Measurements from ENCODE around the gene TTC34. TPM values are rescaled to one million over a fixed set of nuclear protein-coding genes. Genes with fewer than 3 reads are reported as not detected.
"Not testable (repeated sequence)": the region's sequence is repeated elsewhere in the genome, so short reads cannot be mapped to it uniquely, and the experiment has no call there.

TTC34 gene
- total RNA-seq, 6 experiments from 2014 or later, result 0.11 to 0.19 (median 0.16) TPM

DNA sequence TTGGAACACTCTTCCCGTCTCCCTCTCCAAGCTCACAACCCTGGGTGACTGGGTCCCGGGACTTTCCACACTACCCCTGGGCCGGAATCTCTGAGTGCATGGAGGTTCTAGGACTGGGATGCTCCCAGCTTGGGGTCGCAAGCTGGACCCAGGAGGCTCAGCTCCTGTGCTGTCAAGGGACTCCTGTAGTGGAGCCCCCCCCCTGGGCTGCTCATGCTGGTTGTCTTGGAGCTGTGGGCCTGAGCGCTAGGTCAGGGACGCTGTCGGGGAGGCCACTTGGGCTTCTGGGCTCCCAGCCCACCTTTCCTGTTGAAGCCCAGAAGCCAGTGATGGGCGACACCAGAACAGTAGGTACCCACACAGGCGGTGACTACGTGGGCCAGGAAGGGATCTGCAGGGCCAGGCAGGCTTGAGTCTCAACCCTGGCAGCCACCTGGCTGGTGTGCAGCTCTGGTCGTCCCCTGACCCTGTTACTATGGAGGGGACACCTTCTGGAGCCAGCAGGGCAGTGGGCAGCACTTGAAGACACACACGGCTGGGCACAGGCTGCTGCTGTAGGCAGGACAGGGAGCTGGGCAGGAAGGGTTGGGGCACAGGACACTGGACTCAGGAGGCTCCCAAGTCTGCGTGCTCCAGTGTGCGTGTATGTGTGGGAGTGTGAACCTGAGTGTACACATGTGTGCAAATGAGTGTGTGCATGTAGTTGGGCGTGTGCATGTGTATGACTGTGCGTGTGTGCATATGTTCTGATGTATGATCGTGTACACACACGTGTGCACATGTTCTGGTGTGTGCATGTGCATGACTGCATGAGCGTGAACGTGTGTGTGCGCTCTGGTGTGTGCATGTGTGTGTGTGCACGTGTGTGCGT lies 171.6 kb downstream of the TTC34 start:
- Mint-ChIP-seq H3K36me3 (ENCODE audit: low read depth) (peaks cover 10% of the 10 kb centered on the region; the same call in 1 of the 2 replicates), H3K27ac (no peak overlapping the region), H3K4me1 (ENCODE audit: low read depth) (no peaks in the 10 kb centered on the region), H3K9me3 (peaks cover 19% of the 10 kb centered on the region), H3K4me3 (no peak overlapping the region), H3K27me3 (ENCODE audit: insufficient read depth) (peaks cover 18% of the 10 kb centered on the region)
- TF ChIP-seq, protein P1, sequence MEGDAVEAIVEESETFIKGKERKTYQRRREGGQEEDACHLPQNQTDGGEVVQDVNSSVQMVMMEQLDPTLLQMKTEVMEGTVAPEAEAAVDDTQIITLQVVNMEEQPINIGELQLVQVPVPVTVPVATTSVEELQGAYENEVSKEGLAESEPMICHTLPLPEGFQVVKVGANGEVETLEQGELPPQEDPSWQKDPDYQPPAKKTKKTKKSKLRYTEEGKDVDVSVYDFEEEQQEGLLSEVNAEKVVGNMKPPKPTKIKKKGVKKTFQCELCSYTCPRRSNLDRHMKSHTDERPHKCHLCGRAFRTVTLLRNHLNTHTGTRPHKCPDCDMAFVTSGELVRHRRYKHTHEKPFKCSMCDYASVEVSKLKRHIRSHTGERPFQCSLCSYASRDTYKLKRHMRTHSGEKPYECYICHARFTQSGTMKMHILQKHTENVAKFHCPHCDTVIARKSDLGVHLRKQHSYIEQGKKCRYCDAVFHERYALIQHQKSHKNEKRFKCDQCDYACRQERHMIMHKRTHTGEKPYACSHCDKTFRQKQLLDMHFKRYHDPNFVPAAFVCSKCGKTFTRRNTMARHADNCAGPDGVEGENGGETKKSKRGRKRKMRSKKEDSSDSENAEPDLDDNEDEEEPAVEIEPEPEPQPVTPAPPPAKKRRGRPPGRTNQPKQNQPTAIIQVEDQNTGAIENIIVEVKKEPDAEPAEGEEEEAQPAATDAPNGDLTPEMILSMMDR (IDR thresholded peaks at IDR 0.05), result no peak
- DNase-seq, result no peak

DNA sequence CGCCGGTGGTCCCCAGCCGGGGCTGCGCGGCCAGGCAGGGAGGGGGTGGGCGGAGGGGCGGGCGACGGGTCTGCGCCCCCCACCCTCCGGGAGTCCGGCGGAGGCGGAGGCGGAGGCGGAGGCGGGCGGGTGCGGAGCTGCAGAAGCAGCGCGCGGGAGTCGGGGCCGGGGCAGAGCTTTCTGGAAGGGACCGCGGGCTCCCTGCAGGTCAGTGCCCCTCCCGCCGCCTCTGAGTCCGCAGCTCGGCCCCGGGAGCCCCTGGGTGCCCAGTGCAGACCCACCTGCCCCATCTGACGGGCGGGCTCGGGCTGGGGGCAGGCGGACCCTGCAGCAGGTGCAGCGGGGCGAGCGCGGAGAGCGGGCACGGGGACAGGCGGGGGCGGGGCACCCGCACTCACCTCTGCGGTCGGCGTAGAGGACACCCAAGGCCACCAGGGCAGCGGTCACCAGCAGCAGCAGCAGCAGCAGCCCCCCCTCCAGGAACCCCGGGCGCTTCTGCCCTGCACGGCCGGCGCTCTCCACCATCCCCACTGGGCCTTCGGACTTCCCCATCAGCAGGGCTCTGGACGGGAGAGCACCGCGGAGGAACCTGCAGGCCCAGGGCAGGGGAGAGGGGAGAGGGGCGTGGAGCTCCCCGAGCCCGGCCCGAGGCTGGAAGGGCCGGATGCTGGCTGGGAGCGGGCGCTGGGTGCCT lies 172.4 kb downstream of the TTC34 start:
- H3K4me3 Mint-ChIP-seq, result no peak overlapping the region
- DNase-seq, result no peak
- peaks cover 10% of the 10 kb centered on the region; the same call in 1 of the 2 replicates for H3K36me3 Mint-ChIP-seq (ENCODE audit: low read depth)
- peaks cover 19% of the 10 kb centered on the region for H3K9me3 Mint-ChIP-seq
- peaks cover 23% of the 10 kb centered on the region for H3K27me3 Mint-ChIP-seq (ENCODE audit: insufficient read depth)
- H3K4me1 Mint-ChIP-seq (ENCODE audit: low read depth), result no peaks in the 10 kb centered on the region
- TF ChIP-seq, protein P1 (IDR thresholded peaks at IDR 0.05), result no peak
- H3K27ac Mint-ChIP-seq, result no peak overlapping the region

DNA sequence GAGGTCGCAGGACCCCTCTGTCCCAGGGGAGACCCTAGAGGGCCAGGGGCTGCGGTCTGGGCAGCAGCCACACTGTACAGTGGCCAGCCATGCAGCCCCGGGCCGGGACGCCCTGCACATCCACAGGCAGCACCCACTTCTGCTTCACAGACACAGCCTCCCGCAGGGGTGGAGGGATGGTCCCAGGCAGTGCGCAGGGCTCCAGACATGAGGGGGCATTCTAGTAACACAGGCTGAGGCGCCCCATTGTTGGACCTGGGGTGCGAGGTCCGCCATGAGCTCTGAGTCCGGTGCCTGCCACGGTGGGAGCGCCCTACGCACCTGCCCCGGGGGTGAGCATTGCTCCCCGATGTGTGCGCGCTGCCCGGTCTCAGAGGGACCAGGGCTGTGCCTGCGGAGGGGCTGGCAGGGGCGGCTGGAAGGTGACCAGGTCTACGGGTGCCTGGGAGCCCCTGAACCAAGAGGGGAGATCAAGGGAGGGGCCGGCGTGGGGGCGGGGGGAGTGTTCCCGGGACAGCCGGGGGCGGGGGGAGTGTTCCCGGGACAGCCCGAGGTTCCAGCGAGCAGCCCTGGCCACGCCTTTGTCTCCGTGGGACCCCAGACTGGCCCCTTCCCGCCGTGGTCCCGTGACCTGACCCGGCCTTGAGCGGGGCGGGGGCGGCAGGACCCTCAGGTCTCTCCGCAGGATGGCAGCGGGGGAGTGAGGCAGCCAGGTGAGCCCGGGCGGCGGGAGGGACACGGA lies 173.1 kb downstream of the TTC34 start:
- TF ChIP-seq, protein P1 (IDR thresholded peaks at IDR 0.05), result no peak
- no peaks in the 10 kb centered on the region for H3K4me1 Mint-ChIP-seq (ENCODE audit: low read depth)
- peaks cover 19% of the 10 kb centered on the region for H3K9me3 Mint-ChIP-seq
- peaks cover 10% of the 10 kb centered on the region; the same call in 1 of the 2 replicates for H3K36me3 Mint-ChIP-seq (ENCODE audit: low read depth)
- H3K27me3 Mint-ChIP-seq (ENCODE audit: insufficient read depth), result peaks cover 23% of the 10 kb centered on the region
- DNase-seq, result no peak
- H3K27ac Mint-ChIP-seq, result no peak overlapping the region
- H3K4me3 Mint-ChIP-seq, result no peak overlapping the region

DNA sequence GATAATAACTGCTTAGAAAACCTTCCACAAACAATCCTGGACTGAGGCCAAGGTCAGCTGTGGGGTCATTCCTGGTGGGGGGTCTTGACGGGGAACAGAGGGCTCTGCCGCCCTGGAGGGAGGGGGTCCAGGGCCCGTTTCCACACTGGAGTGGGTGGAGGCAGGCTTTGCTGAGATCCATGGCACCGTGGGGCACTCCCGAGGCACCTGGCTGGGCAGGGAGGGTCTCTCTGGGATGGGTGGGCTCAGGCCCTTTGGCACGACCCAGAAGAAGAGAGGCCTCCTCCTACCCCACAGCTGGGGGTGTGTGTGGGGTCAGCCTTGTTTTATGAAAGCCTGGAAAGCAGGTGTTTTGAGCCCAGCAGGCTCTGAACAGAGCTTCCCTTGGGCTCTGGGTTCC lies 173.7 kb downstream of the TTC34 start:
- Mint-ChIP-seq H3K27me3 (ENCODE audit: insufficient read depth) (peaks cover 23% of the 10 kb centered on the region), H3K4me1 (ENCODE audit: low read depth) (no peaks in the 10 kb centered on the region), H3K9me3 (peaks cover 19% of the 10 kb centered on the region), H3K4me3 (no peak overlapping the region), H3K27ac (no peak overlapping the region), H3K36me3 (ENCODE audit: low read depth) (peaks cover 10% of the 10 kb centered on the region; the same call in 1 of the 2 replicates)
- TF ChIP-seq, protein P1 (IDR thresholded peaks at IDR 0.05), result no peak
- no peak for DNase-seq

DNA sequence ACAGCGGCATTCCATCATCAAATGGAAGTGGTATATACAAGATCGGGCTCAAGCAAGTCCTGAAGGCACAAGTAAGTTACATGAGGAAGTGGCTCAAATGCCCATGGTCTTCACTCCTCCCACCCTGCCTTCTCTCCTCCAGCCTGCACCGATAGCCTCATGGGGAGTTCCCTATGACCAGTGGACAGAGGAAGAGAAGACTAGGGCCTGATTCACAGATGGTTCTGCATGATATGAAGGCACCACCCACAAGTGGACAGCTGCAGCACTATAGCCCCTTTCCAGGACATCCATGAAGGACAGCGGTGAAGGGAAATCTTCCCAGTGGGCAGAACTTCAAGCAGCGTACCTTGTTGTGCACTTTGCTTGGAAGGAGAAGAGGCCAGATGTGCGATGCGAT lies 175.7 kb downstream of the TTC34 start:
- H3K4me1 Mint-ChIP-seq (ENCODE audit: low read depth); H3K4me3 Mint-ChIP-seq; DNase-seq; H3K36me3 Mint-ChIP-seq (ENCODE audit: low read depth); H3K27ac Mint-ChIP-seq: not testable (repeated sequence)
- Mint-ChIP-seq H3K27me3 (ENCODE audit: insufficient read depth) (peaks cover 22% of the 10 kb centered on the region), H3K9me3 (peaks cover 12% of the 10 kb centered on the region)
